ENCODE measurements around the gene WDR64. TPM values are rescaled to one million over a fixed set of nuclear protein-coding genes. Genes with fewer than 3 reads are reported as not detected.

The WDR64 gene
- total RNA-seq, 1 donor from 2014 or later = not detected

GRCh38 chr1:241808265-241808664 lies 156.2 kb downstream of the WDR64 start:
- H3K27me3 ChIP-seq (ENCODE audit: low read depth) = peaks cover 6% of the 10 kb centered on the region
- no peak for DNase-seq
- H3K9me3 ChIP-seq (replicated peaks) = no peaks in the 10 kb centered on the region
- no peak overlapping the region for H3K27ac ChIP-seq (replicated peaks)
- H3K4me1 ChIP-seq = no peaks in the 10 kb centered on the region
- no peak overlapping the region for H3K4me3 ChIP-seq
- no peak for TF ChIP-seq CTCF (IDR thresholded peaks at IDR 0.05; ENCODE audit: borderline replicate concordance)
- intact Hi-C loops (cut with micrococcal nuclease) = no loop called here
- H3K36me3 ChIP-seq = no peaks in the 10 kb centered on the region

DNA sequence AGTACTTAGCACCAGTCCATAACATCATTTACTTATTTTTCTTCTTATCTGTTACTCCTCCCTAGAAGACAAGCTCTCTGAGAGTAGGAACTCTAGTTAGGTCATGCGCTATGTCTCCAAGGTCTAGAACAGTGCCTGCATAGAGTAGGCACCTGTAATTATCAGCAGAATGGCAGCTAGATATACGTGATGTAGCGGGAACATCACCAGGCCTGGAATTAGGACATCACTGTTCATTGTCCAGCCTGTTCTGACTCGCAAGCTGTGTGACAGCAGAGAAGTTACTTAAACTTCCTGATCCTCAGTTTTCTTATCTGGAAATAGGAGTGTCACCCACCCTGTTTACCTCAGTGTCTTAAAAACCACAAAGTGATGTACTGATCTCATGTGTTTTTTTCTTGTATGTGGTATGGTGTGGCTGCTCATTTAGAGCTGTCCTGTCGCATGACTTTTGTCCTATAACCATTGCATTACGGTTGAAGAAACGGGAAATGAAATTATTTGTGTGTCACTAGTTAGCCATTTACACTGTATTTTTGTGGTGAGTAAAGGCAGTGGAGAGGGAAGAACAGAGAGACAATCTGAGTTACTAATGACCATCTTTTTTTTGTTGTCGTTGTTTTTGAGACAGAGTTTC lies 158.8 kb downstream of the WDR64 start:
- H3K36me3 ChIP-seq = no peaks in the 10 kb centered on the region
- no peaks in the 10 kb centered on the region for H3K4me1 ChIP-seq
- H3K27ac ChIP-seq (replicated peaks) = no peak overlapping the region
- H3K4me3 ChIP-seq = no peak overlapping the region
- intact Hi-C loops (cut with micrococcal nuclease) = loop anchor here (10.0 kb wide), 1 partner anchor 206 kb away; no protein-coding TSS in a partner anchor
- no peaks in the 10 kb centered on the region for H3K9me3 ChIP-seq (replicated peaks)
- no peak for DNase-seq
- TF ChIP-seq CTCF (IDR thresholded peaks at IDR 0.05; ENCODE audit: borderline replicate concordance) = no peak
- peaks cover 5% of the 10 kb centered on the region for H3K27me3 ChIP-seq (ENCODE audit: low read depth)

DNA sequence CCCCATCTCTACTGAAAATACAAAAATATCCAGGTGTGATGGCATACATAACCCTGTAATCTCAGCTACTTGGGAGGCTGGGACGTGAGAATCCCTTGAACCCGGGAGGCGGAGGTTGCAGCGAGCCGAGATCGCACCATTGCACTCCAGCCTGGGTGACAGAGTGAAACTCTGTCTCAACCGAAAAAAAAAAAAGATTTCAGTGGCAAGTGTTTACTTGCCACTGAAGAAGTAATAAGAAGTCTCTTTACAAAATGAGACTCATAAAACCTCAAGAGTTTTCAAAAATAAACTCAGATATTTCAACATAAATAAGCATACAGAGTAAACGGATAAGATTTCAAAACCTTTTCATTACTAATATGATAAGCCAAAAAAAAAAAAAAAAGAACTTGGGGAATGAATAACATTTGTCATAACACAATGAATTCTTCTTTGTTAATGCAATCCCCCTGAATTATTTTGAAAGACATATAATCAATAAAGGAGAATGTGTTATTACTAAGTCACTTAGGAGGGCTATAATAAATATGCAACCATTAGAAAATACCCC lies 161.8 kb downstream of the WDR64 start:
- intact Hi-C loops (cut with micrococcal nuclease) = loop anchor here (10.0 kb wide), 1 partner anchor 209 kb away; no protein-coding TSS in a partner anchor
- H3K4me3 ChIP-seq = no peak overlapping the region
- H3K27ac ChIP-seq (replicated peaks) = no peak overlapping the region
- no peaks in the 10 kb centered on the region for H3K9me3 ChIP-seq (replicated peaks)
- no peaks in the 10 kb centered on the region for H3K4me1 ChIP-seq
- H3K36me3 ChIP-seq = no peaks in the 10 kb centered on the region
- H3K27me3 ChIP-seq (ENCODE audit: low read depth) = peaks cover 5% of the 10 kb centered on the region
- no peak for DNase-seq
- TF ChIP-seq CTCF (IDR thresholded peaks at IDR 0.05; ENCODE audit: borderline replicate concordance) = no peak

- no peaks in the 10 kb centered on the region for H3K9me3 ChIP-seq (replicated peaks)
- no peaks in the 10 kb centered on the region for H3K36me3 ChIP-seq
- H3K4me3 ChIP-seq = no peak overlapping the region
- no peak for TF ChIP-seq CTCF (IDR thresholded peaks at IDR 0.05; ENCODE audit: borderline replicate concordance)
- intact Hi-C loops (cut with micrococcal nuclease) = loop anchor here (10.0 kb wide), 1 partner anchor 211 kb away; no protein-coding TSS in a partner anchor
- no peak overlapping the region for H3K27ac ChIP-seq (replicated peaks)
- DNase-seq = no peak
- peaks cover 1% of the 10 kb centered on the region for H3K27me3 ChIP-seq (ENCODE audit: low read depth)
- no peaks in the 10 kb centered on the region for H3K4me1 ChIP-seq
These were observed 163.9 kb downstream of the WDR64 start for GRCh38 chr1:241816008-241816407.

DNA sequence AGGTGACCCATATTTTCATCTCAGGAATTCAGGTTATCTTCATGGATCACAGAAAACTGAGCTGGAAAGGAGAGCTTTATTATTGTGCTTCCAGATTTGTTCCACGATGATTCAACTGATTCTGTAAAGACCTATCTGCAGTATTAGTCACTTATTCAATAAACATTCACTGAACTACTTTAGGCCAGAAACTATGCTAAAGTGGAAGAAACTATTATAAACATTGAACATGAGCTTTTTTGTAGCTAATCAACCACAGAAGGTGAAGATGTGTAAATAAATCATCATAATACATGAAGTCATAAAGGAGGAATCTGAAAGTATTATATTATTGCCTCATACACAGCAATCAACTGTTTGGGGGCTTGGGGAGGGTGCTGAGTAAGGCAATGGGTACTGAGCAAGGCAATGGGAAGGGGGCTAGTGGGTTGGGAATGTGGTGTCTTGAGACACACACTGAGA lies 165.3 kb downstream of the WDR64 start:
- no peaks in the 10 kb centered on the region for H3K27me3 ChIP-seq (ENCODE audit: low read depth)
- TF ChIP-seq CTCF (IDR thresholded peaks at IDR 0.05; ENCODE audit: borderline replicate concordance) = no peak
- H3K4me1 ChIP-seq = no peaks in the 10 kb centered on the region
- H3K9me3 ChIP-seq (replicated peaks) = no peaks in the 10 kb centered on the region
- no peak overlapping the region for H3K4me3 ChIP-seq
- no peak overlapping the region for H3K27ac ChIP-seq (replicated peaks)
- H3K36me3 ChIP-seq = no peaks in the 10 kb centered on the region
- intact Hi-C loops (cut with micrococcal nuclease) = loop anchor here (10.0 kb wide), 1 partner anchor 213 kb away; no protein-coding TSS in a partner anchor
- DNase-seq = no peak
